GM21825 (cell line): Measurements from ENCODE around the gene MYLK3.
"Not testable (repeated sequence)": the region's sequence is repeated elsewhere in the genome, so short reads cannot be mapped to it uniquely, and the experiment has no call there.

Source experiments
- ATAC-seq: cut with Tn5 transposase; IDR thresholded peaks from one replicate; pipeline ENCODE4 v1.9.1; 2021; ENCODE audit warnings: mild to moderate bottlenecking, moderate library complexity; ENCODE audit not compliant: unreplicated experiment

MYLK3 gene

GRCh38 chr16:46691726-46692125 lies 56.4 kb downstream of the MYLK3 start:
- ATAC-seq, result no peak

GRCh38 chr16:46690281-46691178 lies 57.6 kb downstream of the MYLK3 start:
- no peak for ATAC-seq

GRCh38 chr16:46689365-46690280 lies 58.5 kb downstream of the MYLK3 start, which contains the start of gene ORC6:
Gene ORC6, plus strand, starts transcription at chr16:46689659. Its CDS starts 47 bp downstream, at chr16:46689706.
- ATAC-seq, result peak; percentile 70

- ATAC-seq, result peak; percentile 79
These were observed 59.3 kb downstream of the MYLK3 start, which contains the start of gene VPS35 for GRCh38 chr16:46688654-46689364. Gene VPS35, minus strand, starts transcription at chr16:46689178. Its CDS starts 45 bp downstream, at chr16:46689133.

GRCh38 chr16:46688101-46688653 lies 60.0 kb downstream of the MYLK3 start:
- ATAC-seq, result no peak

GRCh38 chr16:46687486-46687885 lies 60.7 kb downstream of the MYLK3 start:
- ATAC-seq, result no peak

- no peak for ATAC-seq
These were observed 61.2 kb downstream of the MYLK3 start for GRCh38 chr16:46686815-46687473.

GRCh38 chr16:46681867-46682266 lies 66.3 kb downstream of the MYLK3 start:
- ATAC-seq, result not testable (repeated sequence)

GRCh38 chr16:46677943-46678342 lies 70.2 kb downstream of the MYLK3 start:
- ATAC-seq, result not testable (repeated sequence)

GRCh38 chr16:46673320-46674013 lies 74.7 kb downstream of the MYLK3 start:
- ATAC-seq, result peak; percentile 81

GRCh38 chr16:46662123-46662522 lies 86.0 kb downstream of the MYLK3 start:
- no peak for ATAC-seq

GRCh38 chr16:46658925-46659324 lies 89.2 kb downstream of the MYLK3 start:
- peak; percentile 94 for ATAC-seq
